HepG2 (cell line): ENCODE measurements around the gene SLC35G2. TPM values are rescaled to one million over a fixed set of nuclear protein-coding genes. Genes with fewer than 3 reads are reported as not detected.

ENCODE experiments used
- ATAC-seq: fragments of 200-7000 bp; cut with Tn5 transposase; 3 replicates; pipeline ENCODE4 v1.9.1; 2020; ENCODE audit warnings: mild to moderate bottlenecking, moderate library complexity
- BruUV-seq: library from RNA; stranded (reverse); fragments of 400-500 nt; replicated peaks from 2 replicates; lab custom pipeline; 2021; lab: Mats Ljungman, UMichigan
- CTCF ChIA-PET: fragments of 300-600 bp; formaldehyde crosslinking; extraction: SDS; loops from one replicate; lab custom pipeline; 2021; ENCODE audit warnings: low total read pairs, inconsistent platforms, low intra/inter-chr PET ratio; lab: Yijun Ruan, JAX
- POLR2A ChIA-PET: fragments of 350-600 bp; sonication (Branson Sonifier 250); formaldehyde crosslinking; loops from one replicate; lab custom pipeline; 2020; ENCODE audit warnings: antibody characterized with exemption, inconsistent platforms; lab: Yijun Ruan, JAX
- DNase-seq: peaks from one replicate; pipeline ENCODE4 v3.0.0-alpha.2; 2015; ENCODE audit warnings: low spot score
- FAIRE-seq: peaks from 3 replicates; lab custom pipeline; 2011; peaks lifted over from hg19 to GRCh38; lab: Jason Lieb, UNC
- H2AFZ ChIP-seq: one replicate; pipeline ENCODE4 v1.6.1; 2011; ENCODE audit warnings: low read length, inconsistent platforms
- H3K27ac ChIP-seq: fragments of 300-600 bp; 3 replicates; pipeline ENCODE4 v1.8.0; 2011; ENCODE audit warnings: mixed run types, mild to moderate bottlenecking, mixed read lengths, low read length, inconsistent platforms; ENCODE audit not compliant: insufficient read depth; ENCODE audit errors: extremely low read length
- H3K27me3 ChIP-seq, 2 experiments: fragments of 200-600 bp in 1 of 2; 2 replicates in 1 of 2; 3 replicates in 1 of 2; pipeline versions ENCODE4 v1.6.0 to v1.8.0; 2011; ENCODE audit warnings: low read length in 2 of 2, mild to moderate bottlenecking in 2 of 2, moderate library complexity in 2 of 2, inconsistent platforms in 1 of 2; ENCODE audit not compliant: insufficient read depth in 2 of 2, control insufficient read depth in 1 of 2
- H3K36me3 ChIP-seq, 2 experiments: fragments of 200-600 bp in 1 of 2; replicated peaks in 1 of 2; 2 replicates in 1 of 2; 3 replicates in 1 of 2; pipeline versions ENCODE4 v1.5.1 to v1.8.0; 2011; ENCODE audit warnings: low read length in 2 of 2, inconsistent platforms in 1 of 2; ENCODE audit not compliant: insufficient read depth in 2 of 2, control insufficient read depth in 1 of 2
- H3K4me1 ChIP-seq: 2 replicates; pipeline ENCODE4 v1.5.1; 2012; ENCODE audit warnings: low read length, inconsistent platforms; ENCODE audit not compliant: insufficient read depth
- H3K4me2 ChIP-seq: 2 replicates; pipeline ENCODE4 v1.6.0; 2011; ENCODE audit warnings: low read depth, low read length, inconsistent platforms
- H3K4me3 ChIP-seq, 3 experiments: fragments of 200-600 bp in 1 of 3; sonication (generic), shearing (Covaris generic) in 1 of 3; replicated peaks in 1 of 3; 2 replicates each; pipeline ENCODE4 v1.5.1; 2011 to 2016; ENCODE audit warnings: low read length in 3 of 3, inconsistent platforms in 2 of 3, low read depth in 2 of 3, mild to moderate bottlenecking in 2 of 3, control low read depth in 1 of 3, mixed read lengths in 1 of 3; ENCODE audit not compliant: insufficient read depth in 1 of 3
- H3K79me2 ChIP-seq: one replicate; pipeline ENCODE4 v1.6.1; 2011; ENCODE audit warnings: low read length, inconsistent platforms; ENCODE audit not compliant: insufficient read depth
- H3K9ac ChIP-seq: 2 replicates; pipeline ENCODE4 v1.6.0; 2011; ENCODE audit warnings: mild to moderate bottlenecking, low read depth, low read length, inconsistent platforms; ENCODE audit not compliant: insufficient read depth
- H3K9me3 ChIP-seq: 2 replicates; pipeline ENCODE4 v1.5.1; 2012; ENCODE audit warnings: mild to moderate bottlenecking, low read length
- H4K20me1 ChIP-seq: 2 replicates; pipeline ENCODE4 v1.6.0; 2011; ENCODE audit warnings: inconsistent platforms, mild to moderate bottlenecking, low read length, moderate library complexity; ENCODE audit not compliant: insufficient read depth
- BRD4 ChIP-seq: sonication (generic); formaldehyde crosslinking; IDR thresholded peaks from 2 replicates; pipeline ENCODE4 v1.4.0; 2020; ENCODE audit warnings: missing genetic modification reagents
- CBFB ChIP-seq: sonication (generic); formaldehyde crosslinking; IDR thresholded peaks from 2 replicates; pipeline ENCODE4 v1.4.0; 2020; ENCODE audit warnings: missing genetic modification reagents
- JDP2 ChIP-seq: sonication (generic); formaldehyde crosslinking; IDR thresholded peaks from 2 replicates; pipeline ENCODE4 v1.8.1; 2022; ENCODE audit warnings: missing genetic modification reagents, borderline replicate concordance
- MTF2 ChIP-seq: sonication (generic); formaldehyde crosslinking; IDR thresholded peaks from 2 replicates; pipeline ENCODE4 v1.5.0; 2020; ENCODE audit warnings: missing genetic modification reagents, borderline replicate concordance
- NFYB ChIP-seq: sonication (generic); formaldehyde crosslinking; IDR thresholded peaks from 2 replicates; pipeline ENCODE4 v1.4.0; 2020; ENCODE audit warnings: missing genetic modification reagents
- PTBP1 ChIP-seq: fragments of 200-400 bp; formaldehyde crosslinking; IDR thresholded peaks from 2 replicates; pipeline ENCODE4 v1.6.1; 2018; ENCODE audit warnings: low read length, low read depth; ENCODE audit not compliant: poor library complexity, severe bottlenecking
- RFX3 ChIP-seq: IDR thresholded peaks from 2 replicates; pipeline ENCODE4 v1.6.1; 2016; ENCODE audit warnings: missing biosample characterization, missing genetic modification reagents
- SOX13 ChIP-seq, 3 experiments: fragments of 450-650 bp in 1 of 3; sonication (generic) in 1 of 3; formaldehyde crosslinking in 1 of 3; IDR thresholded peaks in 2 of 3; conservative IDR thresholded peaks in 1 of 3; 2 replicates each; pipeline versions ENCODE4 v1.5.0 to v1.6.1; 2016 to 2020; ENCODE audit warnings: antibody characterized with exemption in 1 of 3, mild to moderate bottlenecking in 1 of 3, missing compliant biosample characterization in 1 of 3, missing genetic modification reagents in 1 of 3, moderate library complexity in 1 of 3
- SOX5 ChIP-seq: IDR thresholded peaks from 2 replicates; pipeline ENCODE4 v1.6.1; 2016; ENCODE audit warnings: borderline replicate concordance
- THAP7 ChIP-seq: sonication (generic); formaldehyde crosslinking; IDR thresholded peaks from 2 replicates; pipeline ENCODE4 v1.8.1; 2023; ENCODE audit warnings: mild to moderate bottlenecking, missing genetic modification reagents
- ZFP41 ChIP-seq: sonication (generic); formaldehyde crosslinking; IDR thresholded peaks from 2 replicates; pipeline ENCODE4 v1.4.0; 2020; ENCODE audit warnings: mild to moderate bottlenecking, missing genetic modification reagents, borderline replicate concordance
- ZFYVE20 ChIP-seq: sonication (generic); formaldehyde crosslinking; IDR thresholded peaks from 2 replicates; pipeline ENCODE4 v1.8.0; 2023; ENCODE audit warnings: low read depth, mild to moderate bottlenecking, moderate library complexity, missing genetic modification reagents, borderline replicate concordance
- ZNF276 ChIP-seq: sonication (generic); formaldehyde crosslinking; IDR thresholded peaks from 2 replicates; pipeline ENCODE4 v1.4.0; 2020; ENCODE audit warnings: mild to moderate bottlenecking, low read depth, missing genetic modification reagents
- ZNF558 ChIP-seq: sonication (generic); formaldehyde crosslinking; IDR thresholded peaks from 2 replicates; pipeline ENCODE4 v1.9.0; 2022; ENCODE audit warnings: mild to moderate bottlenecking, missing genetic modification reagents, borderline replicate concordance
- ZNF607 ChIP-seq: sonication (generic); formaldehyde crosslinking; IDR thresholded peaks from 2 replicates; pipeline ENCODE4 v1.5.1; 2020; ENCODE audit warnings: missing genetic modification reagents, mild to moderate bottlenecking, borderline replicate concordance
- ZSCAN22 ChIP-seq: sonication (generic); formaldehyde crosslinking; IDR thresholded peaks from 2 replicates; pipeline ENCODE4 v1.4.0; 2020; ENCODE audit warnings: mild to moderate bottlenecking, missing genetic modification reagents
- ZSCAN31 ChIP-seq: sonication (generic); formaldehyde crosslinking; IDR thresholded peaks from 2 replicates; pipeline ENCODE4 v1.5.0; 2020; ENCODE audit warnings: low read depth, mild to moderate bottlenecking, missing genetic modification reagents
- WGBS: methylation state at CpG from one replicate; pipeline ENCODE4 v1.1.6; 2017; ENCODE audit warnings: low lambda C conversion rate; 5-methylcytosine and 5-hydroxymethylcytosine counted together
- in situ Hi-C: cut with HindIII; loops from 2 replicates; pipeline ENCODE4 v1.10.0; 2017; ENCODE audit warnings: low pct_unique_long_range_greater_than_20kb; ENCODE audit not compliant: extremely low pct_ligation_motif_present
- intact Hi-C: fragments of 100-400 bp; cut with micrococcal nuclease; formaldehyde crosslinking; loops from one replicate; pipeline ENCODE4 v1.10.0; 2022; ENCODE audit not compliant: unreplicated experiment
- polyA plus RNA-seq, 8 experiments: library from polyadenylated mRNA; depleted of rRNA in 3 of 8; stranded (reverse) in 7 of 8; unstranded in 1 of 8; fragments of >200 nt; fragmentation: Illumina TruSeq in 4 of 8; extraction: Trizol in 4 of 8; gene quantifications; 2 replicates each; pipeline versions ENCODE4 v1.2.1 to v1.2.3, GENCODE V29; 2011 to 2016; ENCODE audit warnings: low read depth in 4 of 8, missing spikeins in 1 of 8, mixed read lengths in 1 of 8; ENCODE audit not compliant: insufficient read depth in 1 of 8
- total RNA-seq, 5 experiments: library from RNA; depleted of rRNA; stranded (reverse); fragments of >200 nt; fragmentation: Illumina TruSeq; extraction: Trizol; gene quantifications; 2 replicates each; pipeline ENCODE4 v1.2.3, GENCODE V29; 2016; ENCODE audit warnings: low read depth in 1 of 5

The SLC35G2 gene
- total and polyA plus RNA-seq, 2 of the 13 experiments (the other 11 are each of a cell fraction or from before 2014, with no cell fraction given), result 7.6 to 10.3 TPM

- H2AFZ ChIP-seq, result no peak overlapping the region
- H3K79me2 ChIP-seq, result peaks cover 83% of the 10 kb centered on the region
- no peak overlapping the region for H3K27ac ChIP-seq
- no CpG with 5 or more reads among the region's 24 CpGs for WGBS
- no peaks in the 10 kb centered on the region for H3K36me3 ChIP-seq
- no peaks in the 10 kb centered on the region for H3K27me3 ChIP-seq
- peaks cover 9% of the 10 kb centered on the region; the same call in 1 of the 2 replicates for H4K20me1 ChIP-seq
- H3K9ac ChIP-seq, result no peak overlapping the region
- intact Hi-C loops, result no loop called here
- ATAC-seq (no peak), DNase-seq (no peak), FAIRE-seq (no peak)
- in situ Hi-C loops, result no loop called here
- ChIA-PET POLR2A (interaction anchor here (1.4 kb wide), 1 partner anchor 28 kb away, joined by 3 read pairs; the partner anchor contains the start of gene NCK1), CTCF (no interaction called here)
- H3K4me2 ChIP-seq, result no peak overlapping the region
- no peak overlapping the region for H3K4me3 ChIP-seq
- H3K4me1 ChIP-seq, result peaks cover 19% of the 10 kb centered on the region
- BruUV-seq, result no TSS peak
- H3K9me3 ChIP-seq, result no peaks in the 10 kb centered on the region
- TF ChIP-seq BRD4 (CRISPR knock-in tag), result no peak
- no peak for TF ChIP-seq RFX3 (CRISPR knock-in tag)
- TF ChIP-seq ZNF558 (CRISPR knock-in tag), result no peak
- TF ChIP-seq ZSCAN22, result no peak
- TF ChIP-seq NFYB (CRISPR knock-in tag), result no peak
- no peak for TF ChIP-seq ZSCAN31 (CRISPR knock-in tag)
- TF ChIP-seq ZFYVE20 (CRISPR knock-in tag), result no peak
- no peak for TF ChIP-seq SOX5 (CRISPR knock-in tag)
- TF ChIP-seq PTBP1, result no peak
- TF ChIP-seq ZNF276 (CRISPR knock-in tag), result no peak
- TF ChIP-seq THAP7 (CRISPR knock-in tag), result no peak
- no peak for TF ChIP-seq MTF2 (CRISPR knock-in tag)
- no peak for TF ChIP-seq JDP2
- TF ChIP-seq CBFB (CRISPR knock-in tag), result no peak
- TF ChIP-seq SOX13 (IDR thresholded peaks at IDR 0.05), result no peak
- no peak for TF ChIP-seq SOX13 (CRISPR knock-in tag; conservative IDR thresholded peaks at IDR 0.05 in 1 of 2, IDR thresholded peaks at IDR 0.05 in 1 of 2)
- TF ChIP-seq ZFP41 (CRISPR knock-in tag), result no peak
- TF ChIP-seq ZNF607, result no peak
These were observed 71.0 kb downstream of the SLC35G2 start for GRCh38 chr3:136889947-136890346.
